H1 (cell line): ENCODE data around the gene DTWD2. TPM values are rescaled to one million over a fixed set of nuclear protein-coding genes. Genes with fewer than 3 reads are reported as not detected.

Source experiments
- BRCA1 ChIP-seq: IDR thresholded peaks from 2 replicates; pipeline ENCODE4 v1.6.1; 2012; ENCODE audit warnings: low read depth, low read length, improper control_type of control experiment
- CEBPB ChIP-seq: IDR thresholded peaks from 2 replicates; pipeline ENCODE4 v1.6.1; 2012; ENCODE audit warnings: low read depth, low read length
- CREB1 ChIP-seq: IDR thresholded peaks from 2 replicates; pipeline ENCODE4 v1.6.1; 2012; ENCODE audit warnings: inconsistent platforms
- JUN ChIP-seq: IDR thresholded peaks from 2 replicates; pipeline ENCODE4 v1.6.1; 2011; ENCODE audit warnings: low read depth, mild to moderate bottlenecking, improper control_type of control experiment, low read length
- KDM5A ChIP-seq: fragments of 200-600 bp; IDR thresholded peaks from 2 replicates; pipeline ENCODE4 v1.7.1; 2012; ENCODE audit warnings: mild to moderate bottlenecking, low read length, inconsistent platforms, mixed read lengths
- NANOG ChIP-seq: IDR thresholded peaks from 2 replicates; pipeline ENCODE4 v1.6.1; 2011; ENCODE audit warnings: low read length, low read depth, mild to moderate bottlenecking, inconsistent platforms; ENCODE audit not compliant: insufficient read depth, poor library complexity, severe bottlenecking
- NRF1 ChIP-seq: IDR thresholded peaks from 2 replicates; pipeline ENCODE4 v1.6.1; 2011; ENCODE audit warnings: mild to moderate bottlenecking, low read depth, low read length, improper control_type of control experiment
- POLR2AphosphoS5 ChIP-seq: IDR thresholded peaks from 2 replicates; pipeline ENCODE4 v1.6.1; 2011; ENCODE audit warnings: low read depth, low read length
- RFX5 ChIP-seq: IDR thresholded peaks from 2 replicates; pipeline ENCODE4 v1.6.1; 2011; ENCODE audit warnings: low read depth, low read length, improper control_type of control experiment, borderline replicate concordance
- SP2 ChIP-seq: IDR thresholded peaks from 2 replicates; pipeline ENCODE4 v1.6.1; 2012; ENCODE audit warnings: mild to moderate bottlenecking, low read length, inconsistent platforms
- polyA plus RNA-seq, 7 experiments: library from polyadenylated mRNA; depleted of rRNA in 3 of 7; stranded (reverse) in 5 of 7; unstranded in 2 of 7; fragments of >200 nt in 5 of 7; fragments of 200-250 nt in 2 of 7; gene quantifications; 1 replicate in 5 of 7; 2 replicates in 1 of 7; 4 replicates in 1 of 7; pipeline versions ENCODE4 v1.2.1 to v1.2.3, GENCODE V29; 2011 to 2013; ENCODE audit warnings: missing spikeins in 2 of 7, mixed read lengths in 2 of 7
- total RNA-seq: library from RNA; stranded (reverse); fragmentation: NEBNext Ultra II Directional; extraction: Animal tissue kit (Norgen Biotek cat#: 25700); gene quantifications from 2 replicates; pipeline ENCODE4 v1.2.1, GENCODE V29; 2021
- TF ChIP-seq, protein P1 (sequence below): fragments of 300-600 bp; sonication (generic); IDR thresholded peaks from 2 replicates; pipeline ENCODE4 v1.7.1; 2012; ENCODE audit warnings: low read length, moderate library complexity, mild to moderate bottlenecking, inconsistent platforms; ENCODE audit not compliant: insufficient replicate concordance

The DTWD2 gene
- total and polyA plus RNA-seq, 2 of the 8 experiments (the other 6 are each of a cell fraction or from before 2014, with no cell fraction given), result 4.3 to 17.1 TPM

GRCh38 chr5:118844351-118844750, 144.0 kb downstream of the DTWD2 start (continued):
- TF ChIP-seq, protein P1, sequence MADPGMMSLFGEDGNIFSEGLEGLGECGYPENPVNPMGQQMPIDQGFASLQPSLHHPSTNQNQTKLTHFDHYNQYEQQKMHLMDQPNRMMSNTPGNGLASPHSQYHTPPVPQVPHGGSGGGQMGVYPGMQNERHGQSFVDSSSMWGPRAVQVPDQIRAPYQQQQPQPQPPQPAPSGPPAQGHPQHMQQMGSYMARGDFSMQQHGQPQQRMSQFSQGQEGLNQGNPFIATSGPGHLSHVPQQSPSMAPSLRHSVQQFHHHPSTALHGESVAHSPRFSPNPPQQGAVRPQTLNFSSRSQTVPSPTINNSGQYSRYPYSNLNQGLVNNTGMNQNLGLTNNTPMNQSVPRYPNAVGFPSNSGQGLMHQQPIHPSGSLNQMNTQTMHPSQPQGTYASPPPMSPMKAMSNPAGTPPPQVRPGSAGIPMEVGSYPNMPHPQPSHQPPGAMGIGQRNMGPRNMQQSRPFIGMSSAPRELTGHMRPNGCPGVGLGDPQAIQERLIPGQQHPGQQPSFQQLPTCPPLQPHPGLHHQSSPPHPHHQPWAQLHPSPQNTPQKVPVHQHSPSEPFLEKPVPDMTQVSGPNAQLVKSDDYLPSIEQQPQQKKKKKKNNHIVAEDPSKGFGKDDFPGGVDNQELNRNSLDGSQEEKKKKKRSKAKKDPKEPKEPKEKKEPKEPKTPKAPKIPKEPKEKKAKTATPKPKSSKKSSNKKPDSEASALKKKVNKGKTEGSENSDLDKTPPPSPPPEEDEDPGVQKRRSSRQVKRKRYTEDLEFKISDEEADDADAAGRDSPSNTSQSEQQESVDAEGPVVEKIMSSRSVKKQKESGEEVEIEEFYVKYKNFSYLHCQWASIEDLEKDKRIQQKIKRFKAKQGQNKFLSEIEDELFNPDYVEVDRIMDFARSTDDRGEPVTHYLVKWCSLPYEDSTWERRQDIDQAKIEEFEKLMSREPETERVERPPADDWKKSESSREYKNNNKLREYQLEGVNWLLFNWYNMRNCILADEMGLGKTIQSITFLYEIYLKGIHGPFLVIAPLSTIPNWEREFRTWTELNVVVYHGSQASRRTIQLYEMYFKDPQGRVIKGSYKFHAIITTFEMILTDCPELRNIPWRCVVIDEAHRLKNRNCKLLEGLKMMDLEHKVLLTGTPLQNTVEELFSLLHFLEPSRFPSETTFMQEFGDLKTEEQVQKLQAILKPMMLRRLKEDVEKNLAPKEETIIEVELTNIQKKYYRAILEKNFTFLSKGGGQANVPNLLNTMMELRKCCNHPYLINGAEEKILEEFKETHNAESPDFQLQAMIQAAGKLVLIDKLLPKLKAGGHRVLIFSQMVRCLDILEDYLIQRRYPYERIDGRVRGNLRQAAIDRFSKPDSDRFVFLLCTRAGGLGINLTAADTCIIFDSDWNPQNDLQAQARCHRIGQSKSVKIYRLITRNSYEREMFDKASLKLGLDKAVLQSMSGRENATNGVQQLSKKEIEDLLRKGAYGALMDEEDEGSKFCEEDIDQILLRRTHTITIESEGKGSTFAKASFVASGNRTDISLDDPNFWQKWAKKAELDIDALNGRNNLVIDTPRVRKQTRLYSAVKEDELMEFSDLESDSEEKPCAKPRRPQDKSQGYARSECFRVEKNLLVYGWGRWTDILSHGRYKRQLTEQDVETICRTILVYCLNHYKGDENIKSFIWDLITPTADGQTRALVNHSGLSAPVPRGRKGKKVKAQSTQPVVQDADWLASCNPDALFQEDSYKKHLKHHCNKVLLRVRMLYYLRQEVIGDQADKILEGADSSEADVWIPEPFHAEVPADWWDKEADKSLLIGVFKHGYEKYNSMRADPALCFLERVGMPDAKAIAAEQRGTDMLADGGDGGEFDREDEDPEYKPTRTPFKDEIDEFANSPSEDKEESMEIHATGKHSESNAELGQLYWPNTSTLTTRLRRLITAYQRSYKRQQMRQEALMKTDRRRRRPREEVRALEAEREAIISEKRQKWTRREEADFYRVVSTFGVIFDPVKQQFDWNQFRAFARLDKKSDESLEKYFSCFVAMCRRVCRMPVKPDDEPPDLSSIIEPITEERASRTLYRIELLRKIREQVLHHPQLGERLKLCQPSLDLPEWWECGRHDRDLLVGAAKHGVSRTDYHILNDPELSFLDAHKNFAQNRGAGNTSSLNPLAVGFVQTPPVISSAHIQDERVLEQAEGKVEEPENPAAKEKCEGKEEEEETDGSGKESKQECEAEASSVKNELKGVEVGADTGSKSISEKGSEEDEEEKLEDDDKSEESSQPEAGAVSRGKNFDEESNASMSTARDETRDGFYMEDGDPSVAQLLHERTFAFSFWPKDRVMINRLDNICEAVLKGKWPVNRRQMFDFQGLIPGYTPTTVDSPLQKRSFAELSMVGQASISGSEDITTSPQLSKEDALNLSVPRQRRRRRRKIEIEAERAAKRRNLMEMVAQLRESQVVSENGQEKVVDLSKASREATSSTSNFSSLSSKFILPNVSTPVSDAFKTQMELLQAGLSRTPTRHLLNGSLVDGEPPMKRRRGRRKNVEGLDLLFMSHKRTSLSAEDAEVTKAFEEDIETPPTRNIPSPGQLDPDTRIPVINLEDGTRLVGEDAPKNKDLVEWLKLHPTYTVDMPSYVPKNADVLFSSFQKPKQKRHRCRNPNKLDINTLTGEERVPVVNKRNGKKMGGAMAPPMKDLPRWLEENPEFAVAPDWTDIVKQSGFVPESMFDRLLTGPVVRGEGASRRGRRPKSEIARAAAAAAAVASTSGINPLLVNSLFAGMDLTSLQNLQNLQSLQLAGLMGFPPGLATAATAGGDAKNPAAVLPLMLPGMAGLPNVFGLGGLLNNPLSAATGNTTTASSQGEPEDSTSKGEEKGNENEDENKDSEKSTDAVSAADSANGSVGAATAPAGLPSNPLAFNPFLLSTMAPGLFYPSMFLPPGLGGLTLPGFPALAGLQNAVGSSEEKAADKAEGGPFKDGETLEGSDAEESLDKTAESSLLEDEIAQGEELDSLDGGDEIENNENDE, result no peak
- TF ChIP-seq SP2, result no peak
- no peak for TF ChIP-seq CEBPB
- TF ChIP-seq RFX5, result no peak
- TF ChIP-seq CREB1, result no peak
- no peak for TF ChIP-seq KDM5A
- no peak for TF ChIP-seq POLR2AphosphoS5
- no peak for TF ChIP-seq NANOG
- no peak for TF ChIP-seq NRF1
- no peak for TF ChIP-seq BRCA1
- no peak for TF ChIP-seq JUN
